HepG2 (cell line): ENCODE data around the gene POLR1D. TPM values are rescaled to one million over a fixed set of nuclear protein-coding genes. Genes with fewer than 3 reads are reported as not detected.

Source experiments
- ATAC-seq: fragments of 200-7000 bp; cut with Tn5 transposase; 3 replicates; pipeline ENCODE4 v1.9.1; 2020; ENCODE audit warnings: mild to moderate bottlenecking, moderate library complexity
- Bru-seq: library from RNA; stranded (reverse); fragments of 400-500 nt; gene quantifications from one replicate; lab custom pipeline; 2021; lab: Mats Ljungman, UMichigan
- BruChase-seq, 2 experiments: library from RNA; stranded (reverse); fragments of 400-500 nt; gene quantifications; one replicate each; lab custom pipeline; 2021; lab: Mats Ljungman, UMichigan
- BruUV-seq: library from RNA; stranded (reverse); fragments of 400-500 nt; replicated peaks from 2 replicates; lab custom pipeline; 2021; lab: Mats Ljungman, UMichigan
- CTCF ChIA-PET: fragments of 300-600 bp; formaldehyde crosslinking; extraction: SDS; loops from one replicate; lab custom pipeline; 2021; ENCODE audit warnings: low total read pairs, inconsistent platforms, low intra/inter-chr PET ratio; lab: Yijun Ruan, JAX
- POLR2A ChIA-PET: fragments of 350-600 bp; sonication (Branson Sonifier 250); formaldehyde crosslinking; loops from one replicate; lab custom pipeline; 2020; ENCODE audit warnings: antibody characterized with exemption, inconsistent platforms; lab: Yijun Ruan, JAX
- DNase-seq: peaks from one replicate; pipeline ENCODE4 v3.0.0-alpha.2; 2015; ENCODE audit warnings: low spot score
- FAIRE-seq: peaks from 3 replicates; lab custom pipeline; 2011; peaks lifted over from hg19 to GRCh38; lab: Jason Lieb, UNC
- H2AFZ ChIP-seq: one replicate; pipeline ENCODE4 v1.6.1; 2011; ENCODE audit warnings: low read length, inconsistent platforms
- H3K27ac ChIP-seq: fragments of 300-600 bp; 3 replicates; pipeline ENCODE4 v1.8.0; 2011; ENCODE audit warnings: mixed run types, mild to moderate bottlenecking, mixed read lengths, low read length, inconsistent platforms; ENCODE audit not compliant: insufficient read depth; ENCODE audit errors: extremely low read length
- H3K27me3 ChIP-seq, 2 experiments: fragments of 200-600 bp in 1 of 2; 2 replicates in 1 of 2; 3 replicates in 1 of 2; pipeline versions ENCODE4 v1.6.0 to v1.8.0; 2011; ENCODE audit warnings: low read length in 2 of 2, mild to moderate bottlenecking in 2 of 2, moderate library complexity in 2 of 2, inconsistent platforms in 1 of 2; ENCODE audit not compliant: insufficient read depth in 2 of 2, control insufficient read depth in 1 of 2
- H3K36me3 ChIP-seq, 2 experiments: fragments of 200-600 bp in 1 of 2; replicated peaks in 1 of 2; 2 replicates in 1 of 2; 3 replicates in 1 of 2; pipeline versions ENCODE4 v1.5.1 to v1.8.0; 2011; ENCODE audit warnings: low read length in 2 of 2, inconsistent platforms in 1 of 2; ENCODE audit not compliant: insufficient read depth in 2 of 2, control insufficient read depth in 1 of 2
- H3K4me1 ChIP-seq: 2 replicates; pipeline ENCODE4 v1.5.1; 2012; ENCODE audit warnings: low read length, inconsistent platforms; ENCODE audit not compliant: insufficient read depth
- H3K4me2 ChIP-seq: 2 replicates; pipeline ENCODE4 v1.6.0; 2011; ENCODE audit warnings: low read depth, low read length, inconsistent platforms
- H3K4me3 ChIP-seq, 3 experiments: fragments of 200-600 bp in 1 of 3; sonication (generic), shearing (Covaris generic) in 1 of 3; replicated peaks in 1 of 3; 2 replicates each; pipeline ENCODE4 v1.5.1; 2011 to 2016; ENCODE audit warnings: low read length in 3 of 3, inconsistent platforms in 2 of 3, low read depth in 2 of 3, mild to moderate bottlenecking in 2 of 3, control low read depth in 1 of 3, mixed read lengths in 1 of 3; ENCODE audit not compliant: insufficient read depth in 1 of 3
- H3K79me2 ChIP-seq: one replicate; pipeline ENCODE4 v1.6.1; 2011; ENCODE audit warnings: low read length, inconsistent platforms; ENCODE audit not compliant: insufficient read depth
- H3K9ac ChIP-seq: 2 replicates; pipeline ENCODE4 v1.6.0; 2011; ENCODE audit warnings: mild to moderate bottlenecking, low read depth, low read length, inconsistent platforms; ENCODE audit not compliant: insufficient read depth
- H3K9me3 ChIP-seq: 2 replicates; pipeline ENCODE4 v1.5.1; 2012; ENCODE audit warnings: mild to moderate bottlenecking, low read length
- H4K20me1 ChIP-seq: 2 replicates; pipeline ENCODE4 v1.6.0; 2011; ENCODE audit warnings: inconsistent platforms, mild to moderate bottlenecking, low read length, moderate library complexity; ENCODE audit not compliant: insufficient read depth
- FOSL1 ChIP-seq: sonication (generic); formaldehyde crosslinking; IDR thresholded peaks from 2 replicates; pipeline ENCODE4 v1.9.0; 2021; ENCODE audit warnings: missing genetic modification reagents, borderline replicate concordance
- FOXK1 ChIP-seq: sonication (generic); formaldehyde crosslinking; IDR thresholded peaks from 2 replicates; pipeline ENCODE4 v1.4.0; 2020; ENCODE audit warnings: low read depth, missing genetic modification reagents, borderline replicate concordance
- HNRNPK ChIP-seq: fragments of 200-400 bp; formaldehyde crosslinking; IDR thresholded peaks from 2 replicates; pipeline ENCODE4 v1.6.1; 2018; ENCODE audit warnings: low read length, low read depth, moderate library complexity, mild to moderate bottlenecking; ENCODE audit not compliant: poor library complexity, severe bottlenecking
- MIER2 ChIP-seq: IDR thresholded peaks from 2 replicates; pipeline ENCODE4 v1.6.1; 2016; ENCODE audit warnings: missing biosample characterization, missing genetic modification reagents
- RFX5 ChIP-seq: IDR thresholded peaks from 2 replicates; pipeline ENCODE4 v1.6.1; 2011; ENCODE audit warnings: low read depth, low read length, improper control_type of control experiment
- ZNF138 ChIP-seq: sonication (generic); formaldehyde crosslinking; IDR thresholded peaks from 2 replicates; pipeline ENCODE4 v1.5.0; 2020; ENCODE audit warnings: mild to moderate bottlenecking, low read depth, missing genetic modification reagents
- ZNF30 ChIP-seq: sonication (generic); formaldehyde crosslinking; IDR thresholded peaks from 2 replicates; pipeline ENCODE4 v1.5.0; 2020; ENCODE audit warnings: mild to moderate bottlenecking, missing genetic modification reagents
- ZNF737 ChIP-seq: sonication (generic); formaldehyde crosslinking; IDR thresholded peaks from 2 replicates; pipeline ENCODE4 v1.5.0; 2020; ENCODE audit warnings: missing genetic modification reagents, mild to moderate bottlenecking, borderline replicate concordance
- ZSCAN21 ChIP-seq: sonication (generic); formaldehyde crosslinking; IDR thresholded peaks from 2 replicates; pipeline ENCODE4 v1.8.0; 2022; ENCODE audit warnings: mild to moderate bottlenecking, missing genetic modification reagents, moderate library complexity, borderline replicate concordance
- WGBS: methylation state at CpG from one replicate; pipeline ENCODE4 v1.1.6; 2017; ENCODE audit warnings: low lambda C conversion rate; 5-methylcytosine and 5-hydroxymethylcytosine counted together
- in situ Hi-C: cut with HindIII; loops from 2 replicates; pipeline ENCODE4 v1.10.0; 2017; ENCODE audit warnings: low pct_unique_long_range_greater_than_20kb; ENCODE audit not compliant: extremely low pct_ligation_motif_present
- intact Hi-C: fragments of 100-400 bp; cut with micrococcal nuclease; formaldehyde crosslinking; loops from one replicate; pipeline ENCODE4 v1.10.0; 2022; ENCODE audit not compliant: unreplicated experiment
- long read RNA-seq, 2 experiments: library from RNA in 1 of 2; library from polyadenylated mRNA in 1 of 2; stranded (forward) in 1 of 2; unstranded in 1 of 2; transcript quantifications; one replicate each; pipeline ENCODE4 v2.0.0, GENCODE V29; 2019 to 2022
- polyA minus RNA-seq, 3 experiments: library from RNA; depleted of rRNA, polyadenylated mRNA; stranded (reverse); fragments of >200 nt; gene quantifications; 2 replicates each; pipeline ENCODE4 v1.2.3, GENCODE V29; 2011; ENCODE audit warnings: low replicate concordance in 1 of 3
- polyA plus RNA-seq, 8 experiments: library from polyadenylated mRNA; depleted of rRNA in 3 of 8; stranded (reverse) in 7 of 8; unstranded in 1 of 8; fragments of >200 nt; fragmentation: Illumina TruSeq in 4 of 8; extraction: Trizol in 4 of 8; gene quantifications; 2 replicates each; pipeline versions ENCODE4 v1.2.1 to v1.2.3, GENCODE V29; 2011 to 2016; ENCODE audit warnings: low read depth in 4 of 8, missing spikeins in 1 of 8, mixed read lengths in 1 of 8; ENCODE audit not compliant: insufficient read depth in 1 of 8
- total RNA-seq, 5 experiments: library from RNA; depleted of rRNA; stranded (reverse); fragments of >200 nt; fragmentation: Illumina TruSeq; extraction: Trizol; gene quantifications; 2 replicates each; pipeline ENCODE4 v1.2.3, GENCODE V29; 2016; ENCODE audit warnings: low read depth in 1 of 5
- TF ChIP-seq, protein P1 (sequence below): sonication (generic); formaldehyde crosslinking; IDR thresholded peaks from 2 replicates; pipeline ENCODE4 v1.5.0; 2020; ENCODE audit warnings: missing genetic modification reagents, mild to moderate bottlenecking, borderline replicate concordance

Gene POLR1D, protein sequence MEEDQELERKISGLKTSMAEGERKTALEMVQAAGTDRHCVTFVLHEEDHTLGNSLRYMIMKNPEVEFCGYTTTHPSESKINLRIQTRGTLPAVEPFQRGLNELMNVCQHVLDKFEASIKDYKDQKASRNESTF
- total RNA-seq (2016; rRNA removed; fragmentation: Illumina TruSeq; extraction: Trizol) (181 and 183 TPM in 2 replicates), polyA plus RNA-seq (2011; rRNA removed) (406 and 490 TPM in 2 replicates), polyA minus RNA-seq (2011; rRNA and poly(A)+ RNA removed; ENCODE audit: low replicate concordance) (26.6 and 51.6 TPM in 2 replicates), Bru-seq, nascent RNA (percentile 58 among the genes with signal in this experiment), BruChase-seq, experiment 1, labeled RNA remaining after a 6-hour chase (percentile 70 among the genes with signal in this experiment), BruChase-seq, experiment 2, labeled RNA remaining after a 2-hour chase (percentile 61 among the genes with signal in this experiment)
- 246 and 252 TPM in 2 replicates for total RNA-seq (2016; cell fraction: cytosol; rRNA removed; fragmentation: Illumina TruSeq; extraction: Trizol; ENCODE audit: low read depth)
- total RNA-seq (2016; cell fraction: insoluble cytoplasmic fraction; rRNA removed; fragmentation: Illumina TruSeq; extraction: Trizol) = 190 and 194 TPM in 2 replicates
- 347 and 379 TPM in 2 replicates for total RNA-seq (2016; cell fraction: membrane; rRNA removed; fragmentation: Illumina TruSeq; extraction: Trizol)
- 101 and 102 TPM in 2 replicates for total RNA-seq (2016; cell fraction: nucleus; rRNA removed; fragmentation: Illumina TruSeq; extraction: Trizol)
- 328 and 389 TPM in 2 replicates for polyA plus RNA-seq (2011; cell fraction: cytosol; rRNA removed)
- polyA plus RNA-seq (2011; cell fraction: nucleus; rRNA removed) = 165 and 181 TPM in 2 replicates
- 441 and 562 TPM in 2 replicates for polyA plus RNA-seq (2012)
- 296 and 321 TPM in 2 replicates for polyA plus RNA-seq (2016; cell fraction: cytosol; fragmentation: Illumina TruSeq; extraction: Trizol; ENCODE audit: low read depth)
- polyA plus RNA-seq (2016; cell fraction: insoluble cytoplasmic fraction; fragmentation: Illumina TruSeq; extraction: Trizol; ENCODE audit: low read depth) = 226 and 233 TPM in 2 replicates
- 377 and 388 TPM in 2 replicates for polyA plus RNA-seq (2016; cell fraction: membrane; fragmentation: Illumina TruSeq; extraction: Trizol; ENCODE audit: low read depth)
- polyA plus RNA-seq (2016; cell fraction: nucleus; fragmentation: Illumina TruSeq; extraction: Trizol; ENCODE audit: insufficient read depth, low read depth) = 205 and 216 TPM in 2 replicates
- 99.7 and 122 TPM in 2 replicates for polyA minus RNA-seq (2011; cell fraction: cytosol; rRNA and poly(A)+ RNA removed)
- polyA minus RNA-seq (2011; cell fraction: nucleus; rRNA and poly(A)+ RNA removed) = 54.1 and 77.7 TPM in 2 replicates
- long read RNA-seq, experiment 1, transcript POLR1D-201 (2 exons, 1,166 nt) = major isoform, 159 of 224 reads
- long read RNA-seq, experiment 1, transcript POLR1D-203 (3 exons, 2,036 nt) = minor isoform, 50 of 224 reads
- long read RNA-seq, experiment 1, partial matches to known transcripts = 0 of 224 reads
- long read RNA-seq, experiment 1, other reads (novel, unspliced or antisense) = 5 of 224 reads
- long read RNA-seq, experiment 2, transcript POLR1D-211 (1 exons, 1,634 nt) = minor isoform, 5 of 513 reads
- long read RNA-seq, experiment 2, transcript POLR1D-203 (3 exons, 2,036 nt) = minor isoform, 50 of 513 reads
- long read RNA-seq, experiment 2, transcript POLR1D-201 (2 exons, 1,166 nt) = major isoform, 348 of 513 reads
- long read RNA-seq, experiment 2, partial matches to known transcripts = 0 of 513 reads
- long read RNA-seq, experiment 2, other reads (novel, unspliced or antisense) = 102 of 513 reads

DNA sequence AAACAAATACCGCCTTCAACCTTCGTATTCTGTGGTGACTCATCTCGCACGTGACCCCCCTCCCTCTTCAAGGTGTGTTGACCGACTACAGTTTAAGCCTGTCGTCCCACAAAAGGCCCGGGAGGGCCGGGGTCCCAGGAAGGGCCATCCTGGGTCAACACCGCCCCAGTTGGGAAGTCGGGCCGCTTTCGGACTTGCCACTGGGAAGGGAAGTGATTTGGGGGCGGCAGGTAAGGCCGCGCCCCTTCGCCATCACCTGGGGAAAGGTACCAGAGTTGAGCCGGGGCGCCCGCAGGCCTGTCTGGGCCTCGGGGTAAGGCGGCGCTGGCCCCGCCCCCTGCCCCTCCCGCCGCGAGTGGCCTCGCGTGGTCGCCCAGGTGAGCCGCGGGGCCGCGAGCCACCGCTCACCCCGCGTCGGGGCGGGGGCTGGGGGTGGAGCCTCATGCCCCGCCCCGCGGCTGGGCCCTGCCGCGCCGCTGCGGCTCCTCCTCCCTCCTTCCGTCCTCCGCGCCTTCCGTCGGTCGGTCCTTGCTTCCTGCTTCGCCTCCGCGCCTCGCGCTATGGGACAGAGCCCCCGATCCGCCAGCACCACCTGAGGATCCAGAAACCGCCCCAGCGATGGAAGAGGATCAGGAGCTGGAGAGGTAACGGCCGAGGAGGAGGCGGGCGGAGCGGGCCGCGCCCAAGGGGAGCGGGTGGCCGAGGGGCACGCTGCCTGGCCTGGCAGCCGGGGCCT, at the start of gene POLR1D:
POLR1D (plus strand) TSS at position 527 of the 736 bp plus-strand sequence; CDS start at position 619, 92 bp downstream.
- H4K20me1 ChIP-seq = peaks cover 28% of the 10 kb centered on the region
- ChIA-PET CTCF (no interaction called here), POLR2A (interaction anchor here (0.7 to 3.2 kb wide), 14 partner anchors 10 to 341 kb away, joined by 3 to 18 read pairs (median 4); no protein-coding TSS in a partner anchor)
- H3K9ac ChIP-seq = peak within 1 kb of the TSS; percentile 92
- peak within 1 kb of the TSS; percentile 82 for H3K4me2 ChIP-seq
- no peaks in the 10 kb centered on the region for H3K9me3 ChIP-seq
- WGBS = under 1% methylated on average over 19 of the region's 71 CpGs
- H3K4me1 ChIP-seq = peaks cover 67% of the 10 kb centered on the region
- intact Hi-C loops = loop anchor here (1.0 to 5.0 kb wide), 2 partner anchors 21 to 91 kb away; no protein-coding TSS in a partner anchor
- no TSS peak for BruUV-seq
- H3K79me2 ChIP-seq = peaks cover 72% of the 10 kb centered on the region
- DNase-seq (peak; percentile 77), ATAC-seq (peak; percentile 63), FAIRE-seq (no peak)
- 0 out of 5 replicates have a peak, but pooled peaks cover 0 to 4% of the 10 kb centered on the region in 2 experiments for H3K36me3 ChIP-seq
- H3K27ac ChIP-seq = peak within 1 kb of the TSS; percentile 91
- peak within 1 kb of the TSS; percentile 79 to 95 (median 87) for H3K4me3 ChIP-seq
- in situ Hi-C loops = no loop called here
- no peaks in the 10 kb centered on the region; a peak in 1 of 5 replicates for H3K27me3 ChIP-seq
- no peak within 1 kb of the TSS for H2AFZ ChIP-seq
- TF ChIP-seq ZNF737 (CRISPR knock-in tag) (peak; percentile 66; the same call in 1 of the 2 replicates), ZNF30 (CRISPR knock-in tag) (no peak), HNRNPK (peak; percentile 7), ZSCAN21 (no peak; the same call in 1 of the 2 replicates), RFX5 (no peak), FOSL1 (CRISPR knock-in tag) (peak; percentile 76), ZNF138 (CRISPR knock-in tag) (no peak), MIER2 (CRISPR knock-in tag) (no peak), FOXK1 (peak; percentile 31; the same call in 1 of the 2 replicates)
- TF ChIP-seq, protein P1, sequence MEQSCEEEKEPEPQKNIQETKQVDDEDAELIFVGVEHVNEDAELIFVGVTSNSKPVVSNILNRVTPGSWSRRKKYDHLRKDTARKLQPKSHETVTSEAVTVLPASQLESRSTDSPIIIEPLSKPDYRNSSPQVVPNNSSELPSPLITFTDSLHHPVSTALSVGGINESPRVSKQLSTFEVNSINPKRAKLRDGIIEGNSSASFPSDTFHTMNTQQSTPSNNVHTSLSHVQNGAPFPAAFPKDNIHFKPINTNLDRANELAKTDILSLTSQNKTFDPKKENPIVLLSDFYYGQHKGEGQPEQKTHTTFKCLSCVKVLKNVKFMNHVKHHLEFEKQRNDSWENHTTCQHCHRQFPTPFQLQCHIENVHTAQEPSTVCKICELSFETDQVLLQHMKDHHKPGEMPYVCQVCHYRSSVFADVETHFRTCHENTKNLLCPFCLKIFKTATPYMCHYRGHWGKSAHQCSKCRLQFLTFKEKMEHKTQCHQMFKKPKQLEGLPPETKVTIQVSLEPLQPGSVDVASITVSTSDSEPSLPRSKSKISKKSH = peak; percentile 41; the same call in 1 of the 2 replicates
